Lung (tissue), 16 donors: ENCODE measurements around the gene C6orf132. TPM values are rescaled to one million over a fixed set of nuclear protein-coding genes. Genes with fewer than 3 reads are reported as not detected.

Experiments used
- ATAC-seq: fragments of 200-7000 bp; cut with Tn5 transposase; one replicate; pipeline ENCODE4 v1.9.1; 2020; ENCODE audit warnings: moderate number of reproducible peaks; ENCODE audit not compliant: insufficient read depth, low FRiP score
- DNase-seq, 3 donors: peaks; one replicate each; pipeline ENCODE4 v3.0.0-alpha.2; 2013 to 2017
- H3K27ac ChIP-seq, 2 donors: one replicate each; pipeline ENCODE4 v1.5.1; 2013; ENCODE audit warnings: mild to moderate bottlenecking in 2 of 2, moderate library complexity in 2 of 2, control low read depth in 1 of 2, inconsistent platforms in 1 of 2, low read depth in 1 of 2, low read length in 1 of 2
- H3K27me3 ChIP-seq, 3 donors: one replicate each; pipeline ENCODE4 v1.5.1; 2013; ENCODE audit warnings: low read length in 2 of 3; ENCODE audit not compliant: control insufficient read depth in 3 of 3, insufficient read depth in 3 of 3
- H3K36me3 ChIP-seq, 4 donors: one replicate each; pipeline ENCODE4 v1.5.1; 2013; ENCODE audit warnings: low read length in 4 of 4, mild to moderate bottlenecking in 1 of 4, moderate library complexity in 1 of 4; ENCODE audit not compliant: control insufficient read depth in 4 of 4, insufficient read depth in 4 of 4
- H3K4me1 ChIP-seq, 5 donors: one replicate each; pipeline ENCODE4 v1.5.1; 2013; ENCODE audit warnings: low read length in 5 of 5, mild to moderate bottlenecking in 2 of 5, moderate library complexity in 1 of 5; ENCODE audit not compliant: control insufficient read depth in 5 of 5, insufficient read depth in 5 of 5
- H3K4me3 ChIP-seq: one replicate; pipeline ENCODE4 v1.5.1; 2013; ENCODE audit warnings: mild to moderate bottlenecking, control low read depth, moderate library complexity
- H3K9ac ChIP-seq, 2 donors: one replicate each; pipeline ENCODE4 v1.5.1; 2013; ENCODE audit warnings: low read length in 2 of 2, control low read depth in 1 of 2; ENCODE audit not compliant: insufficient read depth in 1 of 2
- H3K9me3 ChIP-seq, 4 donors: one replicate each; pipeline ENCODE4 v1.5.1; 2013; ENCODE audit warnings: low read length in 3 of 4, mild to moderate bottlenecking in 1 of 4, moderate library complexity in 1 of 4; ENCODE audit not compliant: control insufficient read depth in 4 of 4, insufficient read depth in 3 of 4
- CTCF ChIP-seq: IDR thresholded peaks from 2 replicates; pipeline ENCODE4 v1.5.1; 2012; ENCODE audit warnings: mild to moderate bottlenecking; ENCODE audit errors: control extremely low read depth, extremely low read depth
- WGBS, 2 donors: extraction: QIAGEN DNeasy Blood & Tissue Kit; methylation state at CpG; one replicate each; pipeline ENCODE4 v1.1.7; 2013; 5-methylcytosine and 5-hydroxymethylcytosine counted together
- long read RNA-seq, 5 donors: transcript quantifications; one replicate each; lab custom pipeline, GENCODE V29; 2026
- polyA plus RNA-seq, 2 donors: library from polyadenylated mRNA; stranded (reverse); fragments of 200-250 nt; gene quantifications; one replicate each; pipeline ENCODE4 v1.2.1, GENCODE V29; 2013
- total RNA-seq, 2 donors: library from RNA; depleted of rRNA in 1 of 2; stranded (reverse); fragments of >200 nt in 1 of 2; gene quantifications; one replicate each; pipeline ENCODE4 v1.2.1, GENCODE V29; 2014 to 2021
- donor health status: control.
- donor health status: control.
- donor health status: Bipolar disorder and iron deficiency.
- donor health status: healthy.
- donor health status: DM: yes; HTN: yes; CAD: no.

C6orf132 gene
- total RNA-seq = 10 to 100 TPM in 1 of 2 donors, 1 to 10 TPM in 1; 5.9 to 33.1 TPM
- polyA plus RNA-seq = 10 to 100 TPM; 11.3 to 26.1 TPM
- long read RNA-seq, donor 1 = 0 reads
- long read RNA-seq, donor 2 = 0 reads
- long read RNA-seq, donor 3, partial matches to known transcripts = 0 of 1 reads
- long read RNA-seq, donor 3, other reads (novel, unspliced or antisense) = 0 of 1 reads
- long read RNA-seq, donor 4 = 0 reads
- long read RNA-seq, donor 5 = 0 reads

GRCh38 chr6:42142118-42142835 lies at the start of gene C6orf132:
Gene C6orf132, minus strand, starts transcription at chr6:42142620. Its CDS starts 176 bp downstream, at chr6:42142444.
- ATAC-seq (peak; percentile 72), DNase-seq (peak; percentile 39 to 73 (median 66))
- no peaks in the 10 kb centered on the region for H3K36me3 ChIP-seq
- H3K4me1 ChIP-seq = peaks cover 0 to 22% (median 13%) of the 10 kb centered on the region in 5 donors
- peak within 1 kb of the TSS; percentile 11 to 73 for H3K9ac ChIP-seq
- 2 to 3% methylated on average over 47 to 60 of the region's 60 CpGs for WGBS, 2 donors
- peaks cover 0 to 2% (median 0%) of the 10 kb centered on the region in 4 donors for H3K9me3 ChIP-seq
- no peak for TF ChIP-seq CTCF
- peaks cover 0 to 6% (median 2%) of the 10 kb centered on the region in 3 donors for H3K27me3 ChIP-seq
- H3K4me3 ChIP-seq = peak within 1 kb of the TSS; percentile 50
- H3K27ac ChIP-seq = peak within 1 kb of the TSS in 1 of 2 donors; percentile 93

- no peak for DNase-seq
- no peak overlapping the region for H3K4me3 ChIP-seq
- no peak overlapping the region for H3K9ac ChIP-seq
- TF ChIP-seq CTCF = no peak
- no peak overlapping the region for H3K27ac ChIP-seq
- ATAC-seq = no peak
- 78 to 91% methylated on average over 5 of the region's 5 CpGs for WGBS, 2 donors
- peaks cover 0 to 5% (median 0%) of the 10 kb centered on the region in 5 donors for H3K4me1 ChIP-seq
- no peaks in the 10 kb centered on the region for H3K27me3 ChIP-seq
- H3K36me3 ChIP-seq = no peaks in the 10 kb centered on the region
- peaks cover 0 to 3% (median 0%) of the 10 kb centered on the region in 4 donors for H3K9me3 ChIP-seq
Observed at GRCh38 chr6:42190554-42191183, 48.2 kb upstream of the C6orf132 start.

GRCh38 chr6:42188406-42188805 lies 46.0 kb upstream of the C6orf132 start:
- Histone ChIP-seq H3K27ac (no peak overlapping the region), H3K9me3 (peaks cover 0 to 3% (median 0%) of the 10 kb centered on the region in 4 donors), H3K36me3 (no peaks in the 10 kb centered on the region), H3K4me3 (no peak overlapping the region), H3K27me3 (no peaks in the 10 kb centered on the region), H3K4me1 (peaks cover 0 to 7% (median 0%) of the 10 kb centered on the region in 5 donors), H3K9ac (no peak overlapping the region)
- no peak for TF ChIP-seq CTCF
- no peak for DNase-seq
- no peak for ATAC-seq
- 81 to 89% methylated on average over 6 of the region's 6 CpGs for WGBS, 2 donors
